ENCODE data around the gene C6orf47. TPM values are rescaled to one million over a fixed set of nuclear protein-coding genes. Genes with fewer than 3 reads are reported as not detected.

The C6orf47 gene
- total and polyA plus RNA-seq, 2 of the 13 experiments (the other 11 are each of a cell fraction or from before 2014, with no cell fraction given), result 1.7 to 18.1 TPM

GRCh38 chr6:31664790-31665500, 4.4 kb upstream of the C6orf47 start, which contains the start of gene GPANK1:
TSS of gene GPANK1 (minus strand) at chr6:31664997. CDS start at chr6:31664478, 519 bp downstream.
- POLR2A ChIA-PET, result interaction anchor here (0.6 to 7.4 kb wide), 34 partner anchors 10 to 513 kb away, joined by 3 to 438 read pairs (median 5); partner anchors contain the start of genes ABHD16A, APOM, ATP6V1G2 and BAG6
- BruUV-seq (replicated peaks), result no TSS peak
- TF ChIP-seq NCOA1 (CRISPR knock-in tag; IDR thresholded peaks at IDR 0.05) (peak; percentile 50; the same call in 1 of the 2 replicates), MAFG (CRISPR knock-in tag; IDR thresholded peaks at IDR 0.05) (no peak), FIP1L1 (IDR thresholded peaks at IDR 0.05; ENCODE audit: borderline replicate concordance, insufficient read depth, low read depth, low read length) (peak; percentile 58; the same call in 1 of the 2 replicates), ZNF121 (CRISPR knock-in tag; IDR thresholded peaks at IDR 0.05) (no peak), ZNF816 (CRISPR knock-in tag; IDR thresholded peaks at IDR 0.05; ENCODE audit: borderline replicate concordance) (peak; percentile 95), ZBTB21 (CRISPR knock-in tag; IDR thresholded peaks at IDR 0.05) (peak; percentile 58; the same call in 1 of the 2 replicates), EEA1 (CRISPR knock-in tag; IDR thresholded peaks at IDR 0.05; ENCODE audit: borderline replicate concordance) (0 out of 2 replicates have a peak, but pooled peaks have one; percentile 59), ZNF282 (IDR thresholded peaks at IDR 0.05; ENCODE audit: partially characterized antibody) (no peak), HDAC1 (CRISPR knock-in tag; IDR thresholded peaks at IDR 0.05) (peak; percentile 34; the same call in 1 of the 2 replicates), MLXIP (CRISPR knock-in tag; IDR thresholded peaks at IDR 0.05; ENCODE audit: borderline replicate concordance) (peak; percentile 39; the same call in 1 of the 2 replicates), ZHX1 (CRISPR knock-in tag; IDR thresholded peaks at IDR 0.05; ENCODE audit: low read depth) (peak; percentile 34), KLF6 (CRISPR knock-in tag; IDR thresholded peaks at IDR 0.05) (peak; percentile 73), NR2C2 (CRISPR knock-in tag; IDR thresholded peaks at IDR 0.05; ENCODE audit: borderline replicate concordance) (no peak), HNF4A (CRISPR knock-in tag; IDR thresholded peaks at IDR 0.05) (peak; percentile 65), NR2F1 (CRISPR knock-in tag; IDR thresholded peaks at IDR 0.05) (0 out of 4 replicates have a peak, but pooled peaks of 1 of the 2 experiments have one; percentile 17), TBX2 (CRISPR knock-in tag; IDR thresholded peaks at IDR 0.05; ENCODE audit: borderline replicate concordance) (peak; percentile 82), XRCC5 (optimal IDR thresholded peaks at IDR 0.05; ENCODE audit: low read length) (no peak)
- TF ChIP-seq, protein P1, sequence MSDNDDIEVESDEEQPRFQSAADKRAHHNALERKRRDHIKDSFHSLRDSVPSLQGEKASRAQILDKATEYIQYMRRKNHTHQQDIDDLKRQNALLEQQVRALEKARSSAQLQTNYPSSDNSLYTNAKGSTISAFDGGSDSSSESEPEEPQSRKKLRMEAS (IDR thresholded peaks at IDR 0.05), result peak; percentile 86

More at GRCh38 chr6:31664790-31665500, 4.4 kb upstream of the C6orf47 start, which contains the start of gene GPANK1:
- Histone ChIP-seq H3K27ac (ENCODE audit: extremely low read length, insufficient read depth, low read length) (peak within 1 kb of the TSS; percentile 99), H3K9ac (ENCODE audit: insufficient read depth, low read depth, low read length) (peak within 1 kb of the TSS; percentile 98), H4K20me1 (ENCODE audit: insufficient read depth, low read length) (peaks cover under 1% of the 10 kb centered on the region; the same call in 1 of the 2 replicates), H3K79me2 (ENCODE audit: insufficient read depth, low read length) (peaks cover 62% of the 10 kb centered on the region), H3K36me3 (replicated peaks in 1 of 2; ENCODE audit: control insufficient read depth in 1 of 2, insufficient read depth in 2 of 2, low read length in 2 of 2) (peaks cover 22 to 40% of the 10 kb centered on the region in 2 experiments), H3K27me3 (ENCODE audit: control insufficient read depth in 1 of 2, insufficient read depth in 2 of 2, low read length in 2 of 2) (no peaks in the 10 kb centered on the region; a peak in 1 of 5 replicates), H2AFZ (ENCODE audit: low read length) (no peak within 1 kb of the TSS), H3K4me1 (ENCODE audit: insufficient read depth, low read length) (peaks cover 76% of the 10 kb centered on the region), H3K4me3 (replicated peaks in 1 of 3; ENCODE audit: insufficient read depth in 1 of 3, low read depth in 2 of 3, low read length in 3 of 3) (peak within 1 kb of the TSS; percentile 69 to 98 (median 71)), H3K4me2 (ENCODE audit: low read depth, low read length) (peak within 1 kb of the TSS; percentile 94), H3K9me3 (ENCODE audit: low read length) (no peaks in the 10 kb centered on the region)
- DNase-seq (ENCODE audit: low spot score) (peak; percentile 95), FAIRE-seq (peak; percentile 93), ATAC-seq (peak; percentile 46)
- CTCF ChIA-PET (ENCODE audit: low intra/inter-chr PET ratio, low total read pairs), result no interaction called here
- 2% methylated on average over 37 of the region's 39 CpGs for WGBS (ENCODE audit: low lambda C conversion rate)
- intact Hi-C loops (cut with micrococcal nuclease; ENCODE audit: unreplicated experiment) (loop anchor here (1.0 to 5.0 kb wide), 3 partner anchors 43 to 167 kb away; partner anchors contain the start of gene PRRC2A), in situ Hi-C loops (cut with HindIII; ENCODE audit: extremely low pct_ligation_motif_present, low pct_unique_long_range_greater_than_20kb) (no loop called here)

All from HepG2 (cell line).